ENCODE measurements around the gene ALAS1. TPM values are rescaled to one million over a fixed set of nuclear protein-coding genes. Genes with fewer than 3 reads are reported as not detected.
A peak's percentile ranks its signal among the peaks of the same experiment; 100 is the strongest.

ALAS1 gene
- total and polyA plus RNA-seq, 2 of the 13 experiments (the other 11 are each of a cell fraction or from before 2014, with no cell fraction given), result 36.0 to 43.2 TPM

DNA sequence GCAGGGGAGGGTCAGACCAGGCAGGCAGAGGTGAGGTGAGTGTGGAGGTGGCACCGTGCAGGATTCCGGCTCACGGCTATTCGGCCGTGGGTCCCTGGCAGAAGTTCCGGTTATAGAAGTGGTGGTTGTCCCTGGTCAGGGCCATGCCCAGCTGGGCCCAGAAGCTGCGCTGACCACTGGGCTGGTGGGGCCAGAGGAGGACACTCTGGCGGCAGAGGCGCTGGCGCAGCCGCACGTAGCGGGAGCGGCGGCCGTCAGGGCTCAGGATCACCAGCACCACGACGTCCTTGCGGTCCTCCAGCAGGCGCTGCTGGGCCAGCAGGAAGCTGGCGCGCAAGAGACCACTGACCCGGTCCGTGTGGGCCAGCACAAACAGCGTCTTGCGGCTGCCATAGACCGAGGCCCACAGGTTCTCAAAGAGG lies 23.2 kb downstream of the ALAS1 start:
- CTCF ChIA-PET (ENCODE audit: low intra/inter-chr PET ratio, low total read pairs), result interaction anchor here (2.6 kb wide), 1 partner anchor 118 kb away, joined by 15 read pairs; no protein-coding TSS in a partner anchor
- no peak for FAIRE-seq

DNA sequence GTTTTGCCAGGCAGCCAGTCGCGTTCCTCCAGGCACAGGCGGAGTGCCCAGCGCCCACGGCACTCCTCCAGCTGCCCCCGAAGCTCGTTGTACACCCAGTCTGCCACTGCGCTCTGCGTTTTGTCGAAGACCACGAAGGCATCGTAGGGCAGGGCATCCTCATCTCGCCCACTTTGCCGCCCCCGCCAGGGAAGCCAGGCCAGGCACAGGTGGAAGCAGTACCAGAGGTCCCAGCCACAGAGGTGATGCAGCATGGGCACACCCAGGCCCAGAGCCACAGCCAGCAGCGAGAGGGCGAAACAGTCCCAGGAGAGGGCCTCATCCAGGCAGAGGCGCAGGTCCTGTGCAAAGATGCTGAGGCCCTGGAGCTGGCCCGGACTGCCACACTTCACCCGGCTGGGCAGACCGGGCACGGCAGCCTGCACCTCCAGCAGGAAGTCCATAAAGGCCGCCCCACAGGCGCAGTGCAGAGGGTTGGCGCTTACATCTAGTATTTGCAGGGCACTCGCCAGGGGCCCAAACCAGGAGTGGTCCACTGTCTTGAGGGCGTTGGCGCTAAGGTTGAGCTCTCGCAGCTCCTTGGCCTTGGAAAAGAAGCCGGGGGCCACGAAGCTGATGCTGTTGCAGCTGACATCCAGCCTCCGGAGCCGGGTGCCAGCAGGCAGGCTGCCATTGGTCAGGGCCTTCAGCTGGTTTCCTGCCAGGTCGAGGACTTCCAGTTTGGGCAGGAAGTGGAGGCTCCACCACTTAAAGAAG lies 23.8 kb downstream of the ALAS1 start:
- Histone ChIP-seq H4K20me1 (ENCODE audit: insufficient read depth, low read length) (no peaks in the 10 kb centered on the region), H2AFZ (ENCODE audit: low read length) (no peak overlapping the region), H3K9me3 (ENCODE audit: low read length) (no peaks in the 10 kb centered on the region), H3K79me2 (ENCODE audit: insufficient read depth, low read length) (no peaks in the 10 kb centered on the region), H3K27ac (ENCODE audit: extremely low read length, insufficient read depth, low read length) (no peak overlapping the region), H3K36me3 (replicated peaks in 1 of 2; ENCODE audit: control insufficient read depth in 1 of 2, insufficient read depth in 2 of 2, low read length in 2 of 2) (no peaks in the 10 kb centered on the region), H3K4me3 (replicated peaks in 1 of 3; ENCODE audit: insufficient read depth in 1 of 3, low read depth in 2 of 3, low read length in 3 of 3) (no peak overlapping the region), H3K4me2 (ENCODE audit: low read depth, low read length) (no peak overlapping the region), H3K4me1 (ENCODE audit: insufficient read depth, low read length) (peaks cover 46% of the 10 kb centered on the region), H3K27me3 (ENCODE audit: control insufficient read depth in 1 of 2, insufficient read depth in 2 of 2, low read length in 2 of 2) (peaks cover 1 to 12% of the 10 kb centered on the region in 2 experiments; a peak in 4 of 5 replicates), H3K9ac (ENCODE audit: insufficient read depth, low read depth, low read length) (no peak overlapping the region)
- 89% methylated on average over 8 of the region's 34 CpGs for WGBS (ENCODE audit: low lambda C conversion rate)
- ChIA-PET CTCF (ENCODE audit: low intra/inter-chr PET ratio, low total read pairs) (interaction anchor here (2.6 kb wide), 1 partner anchor 118 kb away, joined by 15 read pairs; no protein-coding TSS in a partner anchor), POLR2A (interaction anchor here (1.5 to 2.7 kb wide), 2 partner anchors 16 to 67 kb away, joined by 3 to 12 read pairs; partner anchors contain the start of gene POC1A)
- no TSS peak for BruUV-seq (replicated peaks)
- FAIRE-seq (no peak), ATAC-seq (no peak), DNase-seq (ENCODE audit: low spot score) (no peak)
- in situ Hi-C loops (cut with HindIII; ENCODE audit: extremely low pct_ligation_motif_present, low pct_unique_long_range_greater_than_20kb), result no loop called here
- TF ChIP-seq, protein P1, sequence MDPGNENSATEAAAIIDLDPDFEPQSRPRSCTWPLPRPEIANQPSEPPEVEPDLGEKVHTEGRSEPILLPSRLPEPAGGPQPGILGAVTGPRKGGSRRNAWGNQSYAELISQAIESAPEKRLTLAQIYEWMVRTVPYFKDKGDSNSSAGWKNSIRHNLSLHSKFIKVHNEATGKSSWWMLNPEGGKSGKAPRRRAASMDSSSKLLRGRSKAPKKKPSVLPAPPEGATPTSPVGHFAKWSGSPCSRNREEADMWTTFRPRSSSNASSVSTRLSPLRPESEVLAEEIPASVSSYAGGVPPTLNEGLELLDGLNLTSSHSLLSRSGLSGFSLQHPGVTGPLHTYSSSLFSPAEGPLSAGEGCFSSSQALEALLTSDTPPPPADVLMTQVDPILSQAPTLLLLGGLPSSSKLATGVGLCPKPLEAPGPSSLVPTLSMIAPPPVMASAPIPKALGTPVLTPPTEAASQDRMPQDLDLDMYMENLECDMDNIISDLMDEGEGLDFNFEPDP (CRISPR knock-in tag; conservative IDR thresholded peaks at IDR 0.05), result no peak
- TF ChIP-seq, protein P2, sequence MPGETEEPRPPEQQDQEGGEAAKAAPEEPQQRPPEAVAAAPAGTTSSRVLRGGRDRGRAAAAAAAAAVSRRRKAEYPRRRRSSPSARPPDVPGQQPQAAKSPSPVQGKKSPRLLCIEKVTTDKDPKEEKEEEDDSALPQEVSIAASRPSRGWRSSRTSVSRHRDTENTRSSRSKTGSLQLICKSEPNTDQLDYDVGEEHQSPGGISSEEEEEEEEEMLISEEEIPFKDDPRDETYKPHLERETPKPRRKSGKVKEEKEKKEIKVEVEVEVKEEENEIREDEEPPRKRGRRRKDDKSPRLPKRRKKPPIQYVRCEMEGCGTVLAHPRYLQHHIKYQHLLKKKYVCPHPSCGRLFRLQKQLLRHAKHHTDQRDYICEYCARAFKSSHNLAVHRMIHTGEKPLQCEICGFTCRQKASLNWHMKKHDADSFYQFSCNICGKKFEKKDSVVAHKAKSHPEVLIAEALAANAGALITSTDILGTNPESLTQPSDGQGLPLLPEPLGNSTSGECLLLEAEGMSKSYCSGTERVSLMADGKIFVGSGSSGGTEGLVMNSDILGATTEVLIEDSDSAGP (CRISPR knock-in tag; IDR thresholded peaks at IDR 0.05; ENCODE audit: borderline replicate concordance), result 0 out of 2 replicates have a peak, but pooled peaks have one; percentile 21
- 0 out of 2 replicates have a peak, but pooled peaks have one; percentile 29 for TF ChIP-seq HNRNPL (IDR thresholded peaks at IDR 0.05; ENCODE audit: low read depth, low read length)
- TF ChIP-seq ZNF264 (CRISPR knock-in tag; IDR thresholded peaks at IDR 0.05), result no peak
- TF ChIP-seq MIER2 (CRISPR knock-in tag; IDR thresholded peaks at IDR 0.05), result no peak
- intact Hi-C loops (cut with micrococcal nuclease; ENCODE audit: unreplicated experiment), result loop anchor here (2.0 to 5.0 kb wide), 2 partner anchors 69 to 116 kb away; no protein-coding TSS in a partner anchor

More for the DNA sequence above, 23.2 kb downstream of the ALAS1 start:
- Histone ChIP-seq H3K9me3 (ENCODE audit: low read length) (no peaks in the 10 kb centered on the region), H4K20me1 (ENCODE audit: insufficient read depth, low read length) (no peaks in the 10 kb centered on the region), H3K9ac (ENCODE audit: insufficient read depth, low read depth, low read length) (no peak overlapping the region), H3K79me2 (ENCODE audit: insufficient read depth, low read length) (no peaks in the 10 kb centered on the region), H3K4me2 (ENCODE audit: low read depth, low read length) (no peak overlapping the region), H3K4me1 (ENCODE audit: insufficient read depth, low read length) (peaks cover 46% of the 10 kb centered on the region), H3K27ac (ENCODE audit: extremely low read length, insufficient read depth, low read length) (no peak overlapping the region), H3K36me3 (replicated peaks in 1 of 2; ENCODE audit: control insufficient read depth in 1 of 2, insufficient read depth in 2 of 2, low read length in 2 of 2) (no peaks in the 10 kb centered on the region), H2AFZ (ENCODE audit: low read length) (no peak overlapping the region), H3K4me3 (replicated peaks in 1 of 3; ENCODE audit: insufficient read depth in 1 of 3, low read depth in 2 of 3, low read length in 3 of 3) (no peak overlapping the region), H3K27me3 (ENCODE audit: control insufficient read depth in 1 of 2, insufficient read depth in 2 of 2, low read length in 2 of 2) (peaks cover 1 to 12% of the 10 kb centered on the region in 2 experiments; a peak in 4 of 5 replicates)
- DNase-seq (ENCODE audit: low spot score) (no peak), ATAC-seq (no peak)
- intact Hi-C loops (cut with micrococcal nuclease; ENCODE audit: unreplicated experiment), result loop anchor here (2.0 to 5.0 kb wide), 2 partner anchors 70 to 116 kb away; no protein-coding TSS in a partner anchor
- in situ Hi-C loops (cut with HindIII; ENCODE audit: extremely low pct_ligation_motif_present, low pct_unique_long_range_greater_than_20kb), result no loop called here
- POLR2A ChIA-PET, result interaction anchor here (0.9 to 3.5 kb wide), 7 partner anchors 16 to 225 kb away, joined by 3 to 12 read pairs (median 3); partner anchors contain the start of genes POC1A, RPL29 and WDR82
- TF ChIP-seq ZNF619 (CRISPR knock-in tag; IDR thresholded peaks at IDR 0.05) (0 out of 2 replicates have a peak, but pooled peaks have one; percentile 14), SMYD3 (CRISPR knock-in tag; IDR thresholded peaks at IDR 0.05) (no peak)
- no TSS peak for BruUV-seq (replicated peaks)
- WGBS (ENCODE audit: low lambda C conversion rate), result 86% methylated on average over 9 of the region's 27 CpGs

All from HepG2 (cell line).